ENCODE data around the gene FGFBP1.

- TF ChIP-seq CTCF (IDR thresholded peaks at IDR 0.05) (no peak), POLR2A (IDR thresholded peaks at IDR 0.05) (no peak)
Measured at GRCh38 chr4:15961781-15962510, 23.4 kb upstream of the FGFBP1 start.

All from lower leg skin (tissue), 3 donors.